Activated naive CD8-positive, alpha-beta T cell treated with anti-CD3 and anti-CD28 coated beads, Interleukin-2, amount 50 U/mL, for 24 hours (primary cell): ENCODE measurements around the gene PLEK2.
"Not testable (repeated sequence)": the region's sequence is repeated elsewhere in the genome, so short reads cannot be mapped to it uniquely, and the experiment has no call there.

Experiments
- ATAC-seq: fragments of 150-1000 bp; cut with Tn5 transposase; one replicate; pipeline ENCODE4 v1.10.0; 2021
- DNase-seq: peaks from one replicate; pipeline ENCODE4 v3.0.0; 2021
- H3K27ac Mint-ChIP-seq: one replicate; pipeline ENCODE4 v1.8.0; 2021; ENCODE audit warnings: mild to moderate bottlenecking, mixed read lengths
- H3K27me3 Mint-ChIP-seq: one replicate; pipeline ENCODE4 v1.8.0; 2021; ENCODE audit warnings: mixed read lengths
- H3K36me3 Mint-ChIP-seq: one replicate; pipeline ENCODE4 v1.8.0; 2021; ENCODE audit warnings: low read depth, mixed read lengths
- H3K4me1 Mint-ChIP-seq: one replicate; pipeline ENCODE4 v1.8.0; 2021; ENCODE audit warnings: mixed read lengths
- H3K4me3 Mint-ChIP-seq: one replicate; pipeline ENCODE4 v1.8.0; 2021; ENCODE audit warnings: mild to moderate bottlenecking, moderate library complexity, mixed read lengths
- H3K9me3 Mint-ChIP-seq: one replicate; pipeline ENCODE4 v1.8.0; 2021; ENCODE audit warnings: mixed read lengths

Gene PLEK2, protein sequence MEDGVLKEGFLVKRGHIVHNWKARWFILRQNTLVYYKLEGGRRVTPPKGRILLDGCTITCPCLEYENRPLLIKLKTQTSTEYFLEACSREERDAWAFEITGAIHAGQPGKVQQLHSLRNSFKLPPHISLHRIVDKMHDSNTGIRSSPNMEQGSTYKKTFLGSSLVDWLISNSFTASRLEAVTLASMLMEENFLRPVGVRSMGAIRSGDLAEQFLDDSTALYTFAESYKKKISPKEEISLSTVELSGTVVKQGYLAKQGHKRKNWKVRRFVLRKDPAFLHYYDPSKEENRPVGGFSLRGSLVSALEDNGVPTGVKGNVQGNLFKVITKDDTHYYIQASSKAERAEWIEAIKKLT

DNA sequence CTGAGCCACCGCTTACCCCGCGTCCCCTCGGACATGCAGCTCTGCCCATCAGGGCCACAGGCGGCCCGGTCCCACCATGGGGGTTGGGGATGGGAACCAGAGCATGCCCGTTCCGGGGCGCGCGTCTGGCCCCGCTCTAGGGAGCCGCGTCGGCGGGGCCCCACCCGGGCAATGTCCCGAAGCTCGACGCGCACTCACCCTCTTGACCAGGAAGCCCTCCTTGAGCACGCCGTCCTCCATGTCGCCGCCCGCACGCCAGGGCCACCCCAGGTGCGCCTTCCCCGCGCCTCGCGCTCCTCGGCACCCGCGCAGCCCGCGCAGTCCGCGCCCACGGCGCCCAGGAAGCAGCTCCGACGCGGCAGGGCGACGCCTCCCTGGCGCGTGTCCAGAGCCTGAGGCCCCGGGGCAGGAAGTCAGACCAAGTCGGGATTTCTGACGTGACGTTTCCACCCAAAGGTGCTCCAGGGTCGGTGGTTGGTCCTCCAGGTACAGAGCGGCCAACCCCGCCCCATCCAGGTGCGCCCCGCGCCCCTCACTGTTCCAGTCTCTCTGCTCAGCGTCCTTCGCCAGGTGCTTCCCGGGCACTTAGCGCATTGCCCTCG lies at the start of gene PLEK2:
Gene PLEK2 (minus strand): TSS at position 346 of the 602 bp plus-strand sequence. CDS start 106 bp downstream, at position 240.
- DNase-seq (peak; percentile 41), ATAC-seq (peak; percentile 20)
- H3K36me3 Mint-ChIP-seq, result no peaks in the 10 kb centered on the region
- no peak within 1 kb of the TSS for H3K27ac Mint-ChIP-seq
- H3K4me1 Mint-ChIP-seq, result peaks cover 14% of the 10 kb centered on the region
- H3K4me3 Mint-ChIP-seq, result peak within 1 kb of the TSS; percentile 50
- no peaks in the 10 kb centered on the region for H3K9me3 Mint-ChIP-seq
- H3K27me3 Mint-ChIP-seq, result peaks cover 20% of the 10 kb centered on the region

DNA sequence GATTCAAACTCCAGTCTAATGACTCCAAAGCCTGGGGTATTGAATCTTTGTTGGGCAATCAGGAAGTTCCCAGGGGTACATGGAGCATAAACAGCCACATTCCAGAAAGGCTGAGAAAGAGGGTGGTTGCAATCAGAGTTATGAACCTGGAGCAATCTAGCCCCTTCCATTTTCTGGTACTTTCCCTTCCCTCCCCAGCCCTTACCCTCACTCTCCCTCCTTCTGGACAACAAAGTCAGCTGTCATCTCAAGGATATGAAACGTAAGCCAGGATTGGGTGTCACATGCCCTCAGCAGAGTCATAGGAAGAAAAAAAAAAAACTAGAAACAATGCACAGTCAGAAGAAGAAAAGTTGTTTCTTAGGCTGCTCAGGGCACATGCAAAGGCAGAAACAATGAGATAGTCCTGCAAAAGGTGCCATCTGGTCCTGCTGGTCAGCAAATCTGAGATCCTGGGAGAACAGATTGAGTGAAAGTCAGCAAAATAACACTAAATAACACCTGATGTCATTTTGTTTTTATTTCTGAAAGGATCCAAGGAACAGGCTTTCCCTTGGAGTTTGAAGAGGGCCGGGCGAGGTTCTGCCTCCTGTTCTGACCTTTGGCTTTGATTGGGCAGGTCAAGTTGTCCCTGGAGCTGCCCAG lies 49.5 kb upstream of the PLEK2 start:
- no peaks in the 10 kb centered on the region for H3K9me3 Mint-ChIP-seq
- no peak overlapping the region for H3K27ac Mint-ChIP-seq
- H3K4me3 Mint-ChIP-seq, result no peak overlapping the region
- no peak for DNase-seq
- ATAC-seq, result no peak
- no peaks in the 10 kb centered on the region for H3K36me3 Mint-ChIP-seq
- no peaks in the 10 kb centered on the region for H3K27me3 Mint-ChIP-seq
- peaks cover 18% of the 10 kb centered on the region for H3K4me1 Mint-ChIP-seq

DNA sequence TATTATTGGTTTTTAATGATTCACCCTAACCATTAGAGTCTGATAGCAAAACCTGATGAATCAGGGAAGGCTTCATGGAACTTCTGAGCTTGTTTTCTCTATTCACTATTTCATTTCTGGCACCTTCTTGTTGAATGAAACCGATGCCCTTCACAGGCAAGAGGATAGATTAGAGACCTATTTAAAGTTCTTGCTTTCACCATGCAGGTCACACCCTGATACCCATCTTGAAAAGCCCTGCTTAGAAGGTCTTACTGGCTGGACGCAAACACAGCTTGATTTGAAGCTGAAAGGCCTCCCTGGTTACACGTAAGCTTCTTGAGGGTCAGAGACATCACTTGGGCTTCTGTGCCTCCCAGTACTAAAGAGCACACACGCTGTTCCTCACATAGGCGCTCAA lies 47.4 kb upstream of the PLEK2 start:
- H3K27ac Mint-ChIP-seq, result no peak overlapping the region
- H3K27me3 Mint-ChIP-seq, result no peaks in the 10 kb centered on the region
- peaks cover 8% of the 10 kb centered on the region for H3K4me1 Mint-ChIP-seq
- DNase-seq (no peak), ATAC-seq (no peak)
- H3K9me3 Mint-ChIP-seq, result no peaks in the 10 kb centered on the region
- no peak overlapping the region for H3K4me3 Mint-ChIP-seq
- H3K36me3 Mint-ChIP-seq, result no peaks in the 10 kb centered on the region

GRCh38 chr14:67457782-67458181 lies 45.8 kb upstream of the PLEK2 start:
- Mint-ChIP-seq H3K27ac (no peak overlapping the region), H3K27me3 (no peaks in the 10 kb centered on the region), H3K36me3 (no peaks in the 10 kb centered on the region), H3K4me1 (no peaks in the 10 kb centered on the region), H3K4me3 (no peak overlapping the region), H3K9me3 (no peaks in the 10 kb centered on the region)
- DNase-seq (no peak), ATAC-seq (no peak)

- Mint-ChIP-seq H3K27ac (no peak overlapping the region), H3K4me3 (no peak overlapping the region), H3K36me3 (no peaks in the 10 kb centered on the region), H3K9me3 (no peaks in the 10 kb centered on the region), H3K27me3 (peaks cover under 1% of the 10 kb centered on the region), H3K4me1 (no peaks in the 10 kb centered on the region)
- ATAC-seq, result no peak
- no peak for DNase-seq
These were observed 44.8 kb upstream of the PLEK2 start for GRCh38 chr14:67456732-67457131.

- no peak overlapping the region for H3K27ac Mint-ChIP-seq
- no peak overlapping the region for H3K4me3 Mint-ChIP-seq
- peaks cover 3% of the 10 kb centered on the region for H3K27me3 Mint-ChIP-seq
- H3K9me3 Mint-ChIP-seq, result peaks cover 7% of the 10 kb centered on the region
- DNase-seq (no peak), ATAC-seq (no peak)
- peaks cover 3% of the 10 kb centered on the region for H3K36me3 Mint-ChIP-seq
- H3K4me1 Mint-ChIP-seq, result no peaks in the 10 kb centered on the region
These were observed 41.8 kb upstream of the PLEK2 start for GRCh38 chr14:67453575-67454300.

- DNase-seq, H3K9me3 Mint-ChIP-seq, ATAC-seq, H3K27me3 Mint-ChIP-seq, H3K4me3 Mint-ChIP-seq, H3K36me3 Mint-ChIP-seq, H3K27ac Mint-ChIP-seq, H3K4me1 Mint-ChIP-seq: not testable (repeated sequence)
These were observed 39.7 kb upstream of the PLEK2 start for GRCh38 chr14:67451667-67452066.

- no peaks in the 10 kb centered on the region for H3K4me1 Mint-ChIP-seq
- H3K9me3 Mint-ChIP-seq, result peaks cover 7% of the 10 kb centered on the region
- peaks cover 3% of the 10 kb centered on the region for H3K27me3 Mint-ChIP-seq
- H3K36me3 Mint-ChIP-seq, result peaks cover 3% of the 10 kb centered on the region
- no peak overlapping the region for H3K4me3 Mint-ChIP-seq
- DNase-seq, result no peak
- ATAC-seq, result no peak
- no peak overlapping the region for H3K27ac Mint-ChIP-seq
These were observed 37.1 kb upstream of the PLEK2 start for GRCh38 chr14:67449096-67449495.

GRCh38 chr14:67447033-67447381 lies 35.0 kb upstream of the PLEK2 start:
- ATAC-seq (no peak), DNase-seq (no peak)
- H3K27ac Mint-ChIP-seq, result no peak overlapping the region
- H3K27me3 Mint-ChIP-seq, result peaks cover 5% of the 10 kb centered on the region
- H3K36me3 Mint-ChIP-seq, result peaks cover 3% of the 10 kb centered on the region
- no peaks in the 10 kb centered on the region for H3K4me1 Mint-ChIP-seq
- H3K4me3 Mint-ChIP-seq, result no peak overlapping the region
- peaks cover 7% of the 10 kb centered on the region for H3K9me3 Mint-ChIP-seq

- Mint-ChIP-seq H3K27me3 (peaks cover 2% of the 10 kb centered on the region), H3K9me3 (peaks cover 7% of the 10 kb centered on the region), H3K4me1 (no peaks in the 10 kb centered on the region), H3K36me3 (peaks cover 3% of the 10 kb centered on the region), H3K4me3 (no peak overlapping the region), H3K27ac (no peak overlapping the region)
- ATAC-seq (no peak), DNase-seq (no peak)
These were observed 34.5 kb upstream of the PLEK2 start for GRCh38 chr14:67446371-67447032.

GRCh38 chr14:67444395-67444794 lies 32.4 kb upstream of the PLEK2 start:
- Mint-ChIP-seq H3K36me3 (no peaks in the 10 kb centered on the region), H3K27me3 (peaks cover 2% of the 10 kb centered on the region), H3K27ac (no peak overlapping the region), H3K4me1 (no peaks in the 10 kb centered on the region), H3K9me3 (no peaks in the 10 kb centered on the region), H3K4me3 (no peak overlapping the region)
- DNase-seq (no peak), ATAC-seq (no peak)

GRCh38 chr14:67442139-67442906 lies 30.4 kb upstream of the PLEK2 start:
- DNase-seq (no peak), ATAC-seq (no peak)
- no peak overlapping the region for H3K4me3 Mint-ChIP-seq
- no peak overlapping the region for H3K27ac Mint-ChIP-seq
- H3K9me3 Mint-ChIP-seq, result no peaks in the 10 kb centered on the region
- no peaks in the 10 kb centered on the region for H3K36me3 Mint-ChIP-seq
- peaks cover 2% of the 10 kb centered on the region for H3K27me3 Mint-ChIP-seq
- H3K4me1 Mint-ChIP-seq, result no peaks in the 10 kb centered on the region

- H3K27ac Mint-ChIP-seq, result no peak overlapping the region
- no peak overlapping the region for H3K4me3 Mint-ChIP-seq
- no peaks in the 10 kb centered on the region for H3K9me3 Mint-ChIP-seq
- H3K27me3 Mint-ChIP-seq, result peaks cover 2% of the 10 kb centered on the region
- ATAC-seq (no peak), DNase-seq (no peak)
- H3K36me3 Mint-ChIP-seq, result no peaks in the 10 kb centered on the region
- H3K4me1 Mint-ChIP-seq, result no peaks in the 10 kb centered on the region
These were observed 29.7 kb upstream of the PLEK2 start for GRCh38 chr14:67441672-67442071.

- Mint-ChIP-seq H3K27ac (no peak overlapping the region), H3K36me3 (no peaks in the 10 kb centered on the region), H3K4me1 (no peaks in the 10 kb centered on the region), H3K27me3 (peaks cover 2% of the 10 kb centered on the region), H3K4me3 (no peak overlapping the region), H3K9me3 (no peaks in the 10 kb centered on the region)
- no peak for DNase-seq
- no peak for ATAC-seq
These were observed 29.3 kb upstream of the PLEK2 start for GRCh38 chr14:67441256-67441655.
